ENCODE data around the gene CEP68.

DNA sequence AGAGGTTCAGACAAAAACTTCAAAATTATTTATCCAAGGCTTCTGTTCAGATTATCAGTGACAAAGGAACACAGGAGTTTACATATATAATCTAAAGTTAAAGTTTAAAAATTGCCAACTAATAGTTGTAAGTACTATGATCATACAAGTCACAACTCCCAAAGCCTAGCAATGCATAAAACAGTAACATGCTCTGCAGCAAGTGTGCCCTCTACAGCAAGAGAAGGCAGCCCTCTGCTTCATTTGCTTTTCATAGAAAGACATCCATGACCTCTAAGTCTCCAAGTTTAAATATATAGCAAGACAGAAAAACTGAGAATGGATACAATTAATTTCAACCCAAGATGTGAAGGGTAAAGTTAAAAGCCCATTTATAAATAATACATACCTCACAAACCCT lies 60.4 kb downstream of the CEP68 start:
- TF ChIP-seq, protein P1, sequence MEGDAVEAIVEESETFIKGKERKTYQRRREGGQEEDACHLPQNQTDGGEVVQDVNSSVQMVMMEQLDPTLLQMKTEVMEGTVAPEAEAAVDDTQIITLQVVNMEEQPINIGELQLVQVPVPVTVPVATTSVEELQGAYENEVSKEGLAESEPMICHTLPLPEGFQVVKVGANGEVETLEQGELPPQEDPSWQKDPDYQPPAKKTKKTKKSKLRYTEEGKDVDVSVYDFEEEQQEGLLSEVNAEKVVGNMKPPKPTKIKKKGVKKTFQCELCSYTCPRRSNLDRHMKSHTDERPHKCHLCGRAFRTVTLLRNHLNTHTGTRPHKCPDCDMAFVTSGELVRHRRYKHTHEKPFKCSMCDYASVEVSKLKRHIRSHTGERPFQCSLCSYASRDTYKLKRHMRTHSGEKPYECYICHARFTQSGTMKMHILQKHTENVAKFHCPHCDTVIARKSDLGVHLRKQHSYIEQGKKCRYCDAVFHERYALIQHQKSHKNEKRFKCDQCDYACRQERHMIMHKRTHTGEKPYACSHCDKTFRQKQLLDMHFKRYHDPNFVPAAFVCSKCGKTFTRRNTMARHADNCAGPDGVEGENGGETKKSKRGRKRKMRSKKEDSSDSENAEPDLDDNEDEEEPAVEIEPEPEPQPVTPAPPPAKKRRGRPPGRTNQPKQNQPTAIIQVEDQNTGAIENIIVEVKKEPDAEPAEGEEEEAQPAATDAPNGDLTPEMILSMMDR (IDR thresholded peaks at IDR 0.05): no peak
- TF ChIP-seq POLR2A (IDR thresholded peaks at IDR 0.05): no peak

Data from uterus (tissue), 2 donors.